ENCODE data around the gene EEF1A2. TPM values are rescaled to one million over a fixed set of nuclear protein-coding genes. Genes with fewer than 3 reads are reported as not detected.

Gene EEF1A2
- polyA plus RNA-seq, 3 donors: 0.08 TPM; not detected in 2

DNA sequence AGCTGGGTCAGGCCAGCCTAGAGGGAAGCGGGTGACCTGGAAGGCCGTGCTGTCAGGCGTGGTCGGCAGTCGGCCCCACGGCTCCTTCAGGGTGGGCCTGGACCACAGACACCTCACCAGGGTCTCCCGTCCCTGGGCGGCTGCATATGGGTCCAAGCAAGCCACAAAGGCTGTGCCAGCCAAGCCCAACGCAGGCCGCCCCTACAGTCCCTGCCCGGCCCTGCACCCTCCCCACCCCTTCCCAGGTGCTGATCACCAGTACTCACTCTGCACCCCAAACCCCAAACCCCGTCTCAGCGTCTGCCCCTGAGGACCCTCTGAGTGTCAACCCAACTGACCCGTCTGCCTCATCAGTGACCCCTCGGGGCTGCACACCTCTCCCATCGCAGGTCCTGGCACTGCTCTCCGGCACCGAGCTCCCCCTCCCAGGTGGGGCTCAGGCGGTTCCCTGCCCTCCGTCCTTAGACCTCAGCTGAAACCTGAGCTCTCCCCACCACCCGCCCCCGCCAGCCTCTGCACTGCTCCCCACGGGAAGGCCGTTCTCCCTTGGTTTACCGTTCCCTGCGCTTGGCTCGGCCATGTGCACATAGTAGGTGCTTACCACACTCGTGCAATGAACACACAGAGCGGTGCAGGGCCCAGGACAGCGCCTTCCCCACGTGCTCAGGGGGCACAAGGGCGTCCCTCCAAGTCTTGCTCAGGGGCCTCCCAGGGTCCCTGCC lies 20.2 kb upstream of the EEF1A2 start:
- no peak overlapping the region for H3K27ac ChIP-seq (ENCODE audit: low read depth in 1 of 2, low read length in 2 of 2)
- intact Hi-C loops (cut with micrococcal nuclease): no loop called here
- peaks cover 7% of the 10 kb centered on the region for H3K79me2 ChIP-seq (ENCODE audit: insufficient read depth, low read length)
- peaks cover 16 to 25% of the 10 kb centered on the region in 2 donors for H3K4me1 ChIP-seq (ENCODE audit: control insufficient read depth in 1 of 2, insufficient read depth in 2 of 2, low read length in 2 of 2)
- peak overlapping the region; percentile 97 for H2AFZ ChIP-seq (ENCODE audit: insufficient read depth, low read depth, low read length, poor library complexity, severe bottlenecking)
- Mint-ChIP-seq H3K4me3 (peak overlapping the region; percentile 75 to 80), H3K4me1 (peaks cover 15% of the 10 kb centered on the region), H3K27me3 (ENCODE audit: low read depth in 3 of 3) (peaks cover 23 to 45% (median 33%) of the 10 kb centered on the region in 3 donors), H3K36me3 (peaks cover 15 to 21% of the 10 kb centered on the region in 2 donors), H3K9me3 (peaks cover 17 to 33% (median 28%) of the 10 kb centered on the region in 7 donors), H3K27ac (peak overlapping the region in 1 of 7 donors; percentile 63)
- peak overlapping the region; percentile 68 for H3K9ac ChIP-seq (ENCODE audit: insufficient read depth, low read length, poor library complexity, severe bottlenecking)
- WGBS (ENCODE audit: insufficient coverage): 82% methylated on average over 29 of the region's 32 CpGs
- H4K20me1 ChIP-seq (ENCODE audit: insufficient read depth, low read length): peaks cover 13% of the 10 kb centered on the region
- TF ChIP-seq, protein P1, sequence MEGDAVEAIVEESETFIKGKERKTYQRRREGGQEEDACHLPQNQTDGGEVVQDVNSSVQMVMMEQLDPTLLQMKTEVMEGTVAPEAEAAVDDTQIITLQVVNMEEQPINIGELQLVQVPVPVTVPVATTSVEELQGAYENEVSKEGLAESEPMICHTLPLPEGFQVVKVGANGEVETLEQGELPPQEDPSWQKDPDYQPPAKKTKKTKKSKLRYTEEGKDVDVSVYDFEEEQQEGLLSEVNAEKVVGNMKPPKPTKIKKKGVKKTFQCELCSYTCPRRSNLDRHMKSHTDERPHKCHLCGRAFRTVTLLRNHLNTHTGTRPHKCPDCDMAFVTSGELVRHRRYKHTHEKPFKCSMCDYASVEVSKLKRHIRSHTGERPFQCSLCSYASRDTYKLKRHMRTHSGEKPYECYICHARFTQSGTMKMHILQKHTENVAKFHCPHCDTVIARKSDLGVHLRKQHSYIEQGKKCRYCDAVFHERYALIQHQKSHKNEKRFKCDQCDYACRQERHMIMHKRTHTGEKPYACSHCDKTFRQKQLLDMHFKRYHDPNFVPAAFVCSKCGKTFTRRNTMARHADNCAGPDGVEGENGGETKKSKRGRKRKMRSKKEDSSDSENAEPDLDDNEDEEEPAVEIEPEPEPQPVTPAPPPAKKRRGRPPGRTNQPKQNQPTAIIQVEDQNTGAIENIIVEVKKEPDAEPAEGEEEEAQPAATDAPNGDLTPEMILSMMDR (IDR thresholded peaks at IDR 0.05): no peak
- H3K4me3 ChIP-seq (replicated peaks in 1 of 3; ENCODE audit: low read depth in 2 of 3, low read length in 3 of 3): peak overlapping the region in 2 of 3 experiments; percentile 32 to 83
- no peak for DNase-seq
- H3K27me3 ChIP-seq (ENCODE audit: control insufficient read depth in 2 of 2, insufficient read depth in 2 of 2, low read length in 2 of 2): peaks cover 0 to 23% of the 10 kb centered on the region in 2 donors
- peak overlapping the region; percentile 96 for H3K4me2 ChIP-seq (replicated peaks; ENCODE audit: extremely low read depth, low read length, poor library complexity, severe bottlenecking)
- H3K36me3 ChIP-seq (replicated peaks in 1 of 2; ENCODE audit: control insufficient read depth in 1 of 2, insufficient read depth in 2 of 2, low read length in 2 of 2): no peaks in the 10 kb centered on the region
- H3K9me3 ChIP-seq (replicated peaks in 1 of 2; ENCODE audit: control insufficient read depth in 1 of 2, insufficient read depth in 1 of 2, low read length in 2 of 2): peaks cover 16 to 20% of the 10 kb centered on the region in 2 donors

DNA sequence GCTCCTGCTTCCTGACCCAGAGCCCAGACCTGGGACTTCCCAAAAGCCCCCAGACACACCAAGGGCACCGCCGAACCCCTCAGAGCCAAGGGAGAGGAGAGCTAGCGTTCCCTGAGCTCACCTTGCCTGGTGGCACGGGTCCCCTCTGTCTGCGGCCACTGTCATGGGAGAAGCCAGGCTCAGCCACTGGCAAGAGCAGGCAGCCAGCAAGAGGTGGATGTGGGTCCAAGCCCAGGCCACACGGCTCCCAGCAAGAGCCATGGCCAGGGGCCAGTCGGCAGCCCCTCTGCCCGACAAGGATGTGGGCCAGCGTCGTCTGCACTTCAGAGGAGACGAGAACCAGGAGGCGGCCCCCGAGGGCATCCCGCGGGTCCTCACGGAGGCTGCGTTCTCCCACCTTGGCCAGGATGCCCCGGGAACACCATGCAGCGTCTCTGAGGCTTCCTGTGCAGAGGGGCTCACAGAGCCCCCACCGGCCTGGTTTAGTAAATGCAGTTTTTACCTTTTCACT lies 19.5 kb upstream of the EEF1A2 start:
- H3K4me1 ChIP-seq (ENCODE audit: control insufficient read depth in 1 of 2, insufficient read depth in 2 of 2, low read length in 2 of 2): peaks cover 16 to 25% of the 10 kb centered on the region in 2 donors
- H3K27me3 Mint-ChIP-seq (ENCODE audit: low read depth in 3 of 3): peaks cover 23 to 47% (median 33%) of the 10 kb centered on the region in 3 donors
- H3K36me3 Mint-ChIP-seq: peaks cover 10 to 15% of the 10 kb centered on the region in 2 donors
- H3K27ac ChIP-seq (ENCODE audit: low read depth in 1 of 2, low read length in 2 of 2): no peak overlapping the region
- H3K4me2 ChIP-seq (replicated peaks; ENCODE audit: extremely low read depth, low read length, poor library complexity, severe bottlenecking): no peak overlapping the region
- intact Hi-C loops (cut with micrococcal nuclease): no loop called here
- H3K9me3 Mint-ChIP-seq: peaks cover 12 to 32% (median 28%) of the 10 kb centered on the region in 7 donors
- no peak overlapping the region for H3K9ac ChIP-seq (ENCODE audit: insufficient read depth, low read length, poor library complexity, severe bottlenecking)
- H3K4me3 Mint-ChIP-seq: peak overlapping the region; percentile 4 to 80
- peaks cover 0 to 23% of the 10 kb centered on the region in 2 donors for H3K27me3 ChIP-seq (ENCODE audit: control insufficient read depth in 2 of 2, insufficient read depth in 2 of 2, low read length in 2 of 2)
- 92% methylated on average over 15 of the region's 20 CpGs for WGBS (ENCODE audit: insufficient coverage)
- H3K4me3 ChIP-seq (replicated peaks in 1 of 3; ENCODE audit: low read depth in 2 of 3, low read length in 3 of 3): no peak overlapping the region
- TF ChIP-seq, protein P1 (IDR thresholded peaks at IDR 0.05): no peak
- no peak for DNase-seq
- H3K36me3 ChIP-seq (replicated peaks in 1 of 2; ENCODE audit: control insufficient read depth in 1 of 2, insufficient read depth in 2 of 2, low read length in 2 of 2): no peaks in the 10 kb centered on the region
- H3K9me3 ChIP-seq (replicated peaks in 1 of 2; ENCODE audit: control insufficient read depth in 1 of 2, insufficient read depth in 1 of 2, low read length in 2 of 2): peaks cover 11 to 18% of the 10 kb centered on the region in 2 donors
- H2AFZ ChIP-seq (ENCODE audit: insufficient read depth, low read depth, low read length, poor library complexity, severe bottlenecking): no peak overlapping the region
- no peak overlapping the region for H3K27ac Mint-ChIP-seq
- H4K20me1 ChIP-seq (ENCODE audit: insufficient read depth, low read length): peaks cover 13% of the 10 kb centered on the region
- peaks cover 15% of the 10 kb centered on the region for H3K4me1 Mint-ChIP-seq
- peaks cover 7% of the 10 kb centered on the region for H3K79me2 ChIP-seq (ENCODE audit: insufficient read depth, low read length)

All from CD14-positive monocyte (primary cell).